DND-41 (cell line): ENCODE data around the gene PERM1.

Experiments
- ATAC-seq: fragments of 200-7000 bp; cut with Tn5 transposase; 3 replicates; pipeline ENCODE4 v1.9.1; 2021; ENCODE audit warnings: low read depth; ENCODE audit not compliant: insufficient read depth
- DNase-seq: peaks from one replicate; pipeline ENCODE4 v3.0.0-alpha.2; 2020
- H2AFZ ChIP-seq: 2 replicates; pipeline ENCODE4 v1.6.0; 2012; ENCODE audit warnings: low read depth, low read length
- H3K27ac ChIP-seq: 2 replicates; pipeline ENCODE4 v1.5.1; 2012; ENCODE audit warnings: low read length, inconsistent platforms
- H3K27me3 ChIP-seq: fragments of 200-600 bp; sonication (generic); 2 replicates; pipeline ENCODE4 v1.6.0; 2012; ENCODE audit warnings: low read length, mild to moderate bottlenecking, inconsistent platforms; ENCODE audit not compliant: insufficient read depth, poor library complexity
- H3K36me3 ChIP-seq: 2 replicates; pipeline ENCODE4 v1.5.1; 2012; ENCODE audit warnings: low read length, inconsistent platforms; ENCODE audit not compliant: insufficient read depth
- H3K4me1 ChIP-seq: 2 replicates; pipeline ENCODE4 v1.5.1; 2012; ENCODE audit warnings: mild to moderate bottlenecking, low read length; ENCODE audit not compliant: insufficient read depth
- H3K4me2 ChIP-seq: 2 replicates; pipeline ENCODE4 v1.6.0; 2012; ENCODE audit warnings: mild to moderate bottlenecking, moderate library complexity, low read length, inconsistent platforms; ENCODE audit not compliant: insufficient read depth
- H3K4me3 ChIP-seq, 2 experiments: fragments of 200-600 bp in 1 of 2; shearing (Covaris generic) in 1 of 2; 2 replicates each; pipeline ENCODE4 v1.5.1; 2012 to 2016; ENCODE audit warnings: inconsistent platforms in 2 of 2, low read length in 2 of 2, mild to moderate bottlenecking in 2 of 2, low read depth in 1 of 2, moderate library complexity in 1 of 2
- H3K79me2 ChIP-seq: 2 replicates; pipeline ENCODE4 v1.6.0; 2012; ENCODE audit warnings: low read length, inconsistent platforms; ENCODE audit not compliant: insufficient read depth
- H3K9ac ChIP-seq: 2 replicates; pipeline ENCODE4 v1.6.0; 2012; ENCODE audit warnings: low read depth, mild to moderate bottlenecking, inconsistent platforms, low read length, moderate library complexity
- H3K9me3 ChIP-seq: 2 replicates; pipeline ENCODE4 v1.5.1; 2012; ENCODE audit warnings: low read length, moderate library complexity, mild to moderate bottlenecking, inconsistent platforms; ENCODE audit not compliant: insufficient read depth, severe bottlenecking
- H4K20me1 ChIP-seq: 2 replicates; pipeline ENCODE4 v1.6.0; 2012; ENCODE audit warnings: low read length; ENCODE audit not compliant: insufficient read depth
- EZH2 ChIP-seq: IDR thresholded peaks from 3 replicates; pipeline ENCODE4 v1.6.1; 2012; ENCODE audit warnings: borderline replicate concordance, low read depth, mild to moderate bottlenecking, moderate library complexity, low read length, inconsistent platforms; ENCODE audit not compliant: severe bottlenecking
- TF ChIP-seq, protein P1 (sequence below): IDR thresholded peaks from 2 replicates; pipeline ENCODE4 v1.5.1; 2012; ENCODE audit warnings: borderline replicate concordance, low read length, moderate library complexity, mild to moderate bottlenecking; ENCODE audit not compliant: poor library complexity, severe bottlenecking; ENCODE audit errors: extremely low read depth

The PERM1 gene

GRCh38 chr1:934991-935750, 46.7 kb downstream of the PERM1 start:
- TF ChIP-seq EZH2 = no peak
- TF ChIP-seq, protein P1, sequence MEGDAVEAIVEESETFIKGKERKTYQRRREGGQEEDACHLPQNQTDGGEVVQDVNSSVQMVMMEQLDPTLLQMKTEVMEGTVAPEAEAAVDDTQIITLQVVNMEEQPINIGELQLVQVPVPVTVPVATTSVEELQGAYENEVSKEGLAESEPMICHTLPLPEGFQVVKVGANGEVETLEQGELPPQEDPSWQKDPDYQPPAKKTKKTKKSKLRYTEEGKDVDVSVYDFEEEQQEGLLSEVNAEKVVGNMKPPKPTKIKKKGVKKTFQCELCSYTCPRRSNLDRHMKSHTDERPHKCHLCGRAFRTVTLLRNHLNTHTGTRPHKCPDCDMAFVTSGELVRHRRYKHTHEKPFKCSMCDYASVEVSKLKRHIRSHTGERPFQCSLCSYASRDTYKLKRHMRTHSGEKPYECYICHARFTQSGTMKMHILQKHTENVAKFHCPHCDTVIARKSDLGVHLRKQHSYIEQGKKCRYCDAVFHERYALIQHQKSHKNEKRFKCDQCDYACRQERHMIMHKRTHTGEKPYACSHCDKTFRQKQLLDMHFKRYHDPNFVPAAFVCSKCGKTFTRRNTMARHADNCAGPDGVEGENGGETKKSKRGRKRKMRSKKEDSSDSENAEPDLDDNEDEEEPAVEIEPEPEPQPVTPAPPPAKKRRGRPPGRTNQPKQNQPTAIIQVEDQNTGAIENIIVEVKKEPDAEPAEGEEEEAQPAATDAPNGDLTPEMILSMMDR = no peak
- H3K27me3 ChIP-seq = peaks cover 26% of the 10 kb centered on the region
- H3K27ac ChIP-seq = no peak overlapping the region
- ATAC-seq (no peak), DNase-seq (no peak)
- H3K79me2 ChIP-seq = no peaks in the 10 kb centered on the region
- peaks cover 6% of the 10 kb centered on the region for H3K4me1 ChIP-seq
- H3K9me3 ChIP-seq = no peaks in the 10 kb centered on the region
- peaks cover 35% of the 10 kb centered on the region for H4K20me1 ChIP-seq
- H3K4me3 ChIP-seq = no peak overlapping the region
- no peak overlapping the region for H3K4me2 ChIP-seq
- no peak overlapping the region for H3K9ac ChIP-seq
- no peak overlapping the region for H2AFZ ChIP-seq
- no peaks in the 10 kb centered on the region for H3K36me3 ChIP-seq

DNA sequence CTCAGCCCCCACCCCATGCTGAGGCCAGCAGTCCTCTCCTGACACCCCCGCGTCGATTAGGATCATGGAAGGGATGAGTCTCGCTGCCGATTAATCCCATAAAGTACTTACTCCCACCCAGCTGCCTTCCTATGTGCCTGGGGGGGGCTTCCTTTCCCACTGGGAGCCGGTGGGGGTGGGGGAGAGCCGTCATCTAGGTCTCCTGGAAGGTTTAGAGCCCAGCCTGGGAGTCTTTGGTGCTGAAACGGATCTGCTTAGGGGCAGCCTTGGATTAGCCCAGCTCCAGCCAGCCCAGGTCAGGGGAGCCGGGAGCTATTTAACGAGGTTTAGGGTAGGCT, 48.3 kb downstream of the PERM1 start:
- no peak for TF ChIP-seq EZH2
- TF ChIP-seq, protein P1 = no peak
- Histone ChIP-seq H3K9ac (no peak overlapping the region), H4K20me1 (peaks cover 31% of the 10 kb centered on the region), H2AFZ (no peak overlapping the region), H3K9me3 (no peaks in the 10 kb centered on the region), H3K79me2 (no peaks in the 10 kb centered on the region), H3K27ac (no peak overlapping the region), H3K4me3 (no peak overlapping the region), H3K27me3 (peaks cover 10% of the 10 kb centered on the region), H3K4me2 (no peak overlapping the region), H3K4me1 (no peaks in the 10 kb centered on the region), H3K36me3 (no peaks in the 10 kb centered on the region)
- DNase-seq (no peak), ATAC-seq (no peak)

DNA sequence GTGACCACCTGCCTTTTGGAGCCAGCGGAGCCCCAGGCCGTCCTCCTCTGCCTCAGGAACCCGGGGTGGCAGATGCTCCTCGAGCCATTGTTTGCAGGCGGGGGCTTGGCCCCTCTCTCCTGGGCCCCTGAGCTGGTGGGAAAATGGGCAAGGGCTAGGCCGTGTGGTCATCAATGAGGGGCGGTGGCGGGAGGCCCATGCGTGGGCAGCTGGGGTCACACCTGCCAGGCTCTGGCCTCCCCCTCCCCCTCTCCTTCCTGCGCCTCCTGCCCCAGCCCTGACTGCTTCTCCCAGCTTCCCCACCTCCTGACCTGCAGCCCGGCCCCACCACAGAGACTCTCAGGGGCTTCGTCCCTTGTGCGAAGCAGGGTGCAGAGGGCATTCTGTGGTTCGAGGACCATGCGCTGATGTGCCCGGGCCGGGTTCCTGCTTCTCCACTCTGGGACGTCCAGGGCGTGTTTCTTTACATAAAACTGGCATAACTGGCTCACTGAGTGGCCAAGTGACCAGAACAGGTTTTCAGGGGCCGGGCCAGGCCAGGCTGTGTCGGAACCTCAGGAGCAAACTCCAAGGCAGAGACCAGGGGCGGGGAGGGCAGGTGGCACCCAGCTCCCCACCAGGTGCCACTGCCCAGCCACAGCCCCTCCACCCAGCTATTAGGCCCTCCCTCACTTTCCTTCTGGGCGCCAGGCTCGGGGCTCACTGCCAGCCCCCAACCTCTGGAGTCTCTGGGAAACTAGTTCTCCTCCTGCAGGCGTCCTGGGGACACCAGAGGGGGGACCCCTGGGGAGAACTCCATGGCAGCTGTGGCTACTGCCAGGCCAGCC, 48.9 kb downstream of the PERM1 start:
- TF ChIP-seq EZH2 = no peak
- TF ChIP-seq, protein P1 = no peak
- Histone ChIP-seq H3K9ac (no peak overlapping the region), H3K36me3 (no peaks in the 10 kb centered on the region), H3K27ac (no peak overlapping the region), H3K9me3 (no peaks in the 10 kb centered on the region), H3K4me2 (no peak overlapping the region), H2AFZ (no peak overlapping the region), H4K20me1 (peaks cover 34% of the 10 kb centered on the region), H3K27me3 (peaks cover 7% of the 10 kb centered on the region), H3K4me3 (no peak overlapping the region), H3K4me1 (no peaks in the 10 kb centered on the region), H3K79me2 (no peaks in the 10 kb centered on the region)
- ATAC-seq (no peak), DNase-seq (no peak)
